Left ventricle myocardium inferior (tissue), 1 donor: Measurements from ENCODE around the gene ADCY9. TPM values are rescaled to one million over a fixed set of nuclear protein-coding genes. Genes with fewer than 3 reads are reported as not detected.
A peak's percentile ranks its signal among the peaks of the same experiment; 100 is the strongest.

ENCODE experiments used
- DNase-seq: peaks from one replicate; pipeline ENCODE4 v3.0.0-alpha.2; 2020
- H3K27ac ChIP-seq: fragments of 200-600 bp; replicated peaks from 2 replicates; pipeline ENCODE4 v1.8.0; 2021
- H3K27me3 ChIP-seq: fragments of 200-600 bp; 2 replicates; pipeline ENCODE4 v1.8.0; 2021; ENCODE audit warnings: low read depth
- H3K36me3 ChIP-seq: fragments of 200-600 bp; 2 replicates; pipeline ENCODE4 v1.8.0; 2021
- H3K4me1 ChIP-seq: fragments of 200-600 bp; 2 replicates; pipeline ENCODE4 v1.8.0; 2021
- H3K4me3 ChIP-seq: fragments of 200-600 bp; 2 replicates; pipeline ENCODE4 v1.8.0; 2021; ENCODE audit warnings: mild to moderate bottlenecking, moderate library complexity
- H3K9me3 ChIP-seq: fragments of 200-600 bp; replicated peaks from 2 replicates; pipeline ENCODE4 v1.8.0; 2021
- intact Hi-C: fragments of 100-400 bp; cut with micrococcal nuclease; formaldehyde crosslinking; loops from one replicate; pipeline ENCODE4 v1.11.0; 2022
- total RNA-seq: library from RNA; stranded (reverse); fragmentation: NEBNext Ultra II Directional; extraction: Animal tissue kit (Norgen Biotek cat#: 25700); gene quantifications from one replicate; pipeline ENCODE4 v1.2.1, GENCODE V29; 2021
- TF ChIP-seq, protein P1 (sequence below): fragments of 200-600 bp; IDR thresholded peaks from 2 replicates; pipeline ENCODE4 v1.8.0; 2021; ENCODE audit warnings: antibody characterized with exemption, mild to moderate bottlenecking, borderline replicate concordance
- donor health status: DM: no; HTN: yes; CAD: no; lungs with severe emphysema.

Gene ADCY9
- total RNA-seq, 1 donor from 2014 or later = 44.3 TPM

DNA sequence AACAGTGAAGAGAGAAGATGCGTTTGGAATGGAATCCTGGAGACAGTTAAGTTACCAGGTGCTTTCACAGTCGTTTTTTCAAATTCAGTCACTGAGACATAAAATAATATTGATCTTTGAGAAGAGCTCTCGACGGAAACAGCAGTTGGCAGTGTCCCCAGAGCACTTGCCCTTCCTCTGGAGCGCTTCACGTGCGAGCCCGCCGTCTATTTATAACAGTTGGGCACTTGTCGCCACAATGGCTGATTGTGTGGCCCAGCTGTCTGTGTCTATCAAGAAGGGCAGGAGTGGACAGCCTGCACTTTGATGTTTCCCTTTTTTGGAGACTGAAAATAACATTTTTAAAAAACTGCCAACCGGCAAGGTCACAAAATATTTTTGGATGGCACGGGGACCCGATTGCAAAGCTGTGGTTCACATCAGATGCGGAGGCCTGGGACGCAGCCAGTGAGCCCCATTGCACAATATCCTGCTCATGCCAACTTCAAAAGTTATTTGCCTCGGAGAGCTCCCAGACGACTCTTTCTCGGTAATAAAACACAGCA is 62.9 kb downstream of the ADCY9 start:
- Histone ChIP-seq H3K27ac (peak overlapping the region; percentile 94), H3K36me3 (no peaks in the 10 kb centered on the region), H3K4me1 (peaks cover 43% of the 10 kb centered on the region), H3K9me3 (no peaks in the 10 kb centered on the region), H3K4me3 (peak overlapping the region; percentile 55), H3K27me3 (no peaks in the 10 kb centered on the region)
- DNase-seq = peak; percentile 75
- TF ChIP-seq, protein P1, sequence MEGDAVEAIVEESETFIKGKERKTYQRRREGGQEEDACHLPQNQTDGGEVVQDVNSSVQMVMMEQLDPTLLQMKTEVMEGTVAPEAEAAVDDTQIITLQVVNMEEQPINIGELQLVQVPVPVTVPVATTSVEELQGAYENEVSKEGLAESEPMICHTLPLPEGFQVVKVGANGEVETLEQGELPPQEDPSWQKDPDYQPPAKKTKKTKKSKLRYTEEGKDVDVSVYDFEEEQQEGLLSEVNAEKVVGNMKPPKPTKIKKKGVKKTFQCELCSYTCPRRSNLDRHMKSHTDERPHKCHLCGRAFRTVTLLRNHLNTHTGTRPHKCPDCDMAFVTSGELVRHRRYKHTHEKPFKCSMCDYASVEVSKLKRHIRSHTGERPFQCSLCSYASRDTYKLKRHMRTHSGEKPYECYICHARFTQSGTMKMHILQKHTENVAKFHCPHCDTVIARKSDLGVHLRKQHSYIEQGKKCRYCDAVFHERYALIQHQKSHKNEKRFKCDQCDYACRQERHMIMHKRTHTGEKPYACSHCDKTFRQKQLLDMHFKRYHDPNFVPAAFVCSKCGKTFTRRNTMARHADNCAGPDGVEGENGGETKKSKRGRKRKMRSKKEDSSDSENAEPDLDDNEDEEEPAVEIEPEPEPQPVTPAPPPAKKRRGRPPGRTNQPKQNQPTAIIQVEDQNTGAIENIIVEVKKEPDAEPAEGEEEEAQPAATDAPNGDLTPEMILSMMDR = no peak
- intact Hi-C loops = no loop called here

DNA sequence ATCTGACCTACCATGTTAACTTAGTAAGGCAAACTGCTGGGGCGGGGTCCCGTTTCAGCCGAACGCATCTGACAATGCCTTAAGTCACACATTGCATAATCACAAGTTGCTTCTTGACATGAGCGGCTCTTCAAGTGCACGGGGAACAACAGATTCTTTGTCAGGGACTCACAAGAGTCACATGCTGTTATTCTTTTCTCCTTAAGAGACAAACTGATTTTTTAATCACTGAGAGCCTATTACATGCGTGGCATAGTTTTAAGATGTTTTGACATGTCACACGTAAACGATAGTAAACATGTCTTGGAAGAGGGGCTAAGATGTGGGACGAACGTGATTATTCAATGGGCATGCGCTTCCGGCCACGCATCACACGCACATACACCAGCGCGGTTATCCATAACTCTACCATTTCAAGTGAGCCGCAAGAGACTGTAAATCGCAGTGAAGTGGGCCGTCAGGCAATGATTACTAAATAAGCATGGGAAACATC is 63.4 kb downstream of the ADCY9 start:
- intact Hi-C loops = no loop called here
- no peaks in the 10 kb centered on the region for H3K9me3 ChIP-seq
- H3K4me1 ChIP-seq = peaks cover 48% of the 10 kb centered on the region
- H3K36me3 ChIP-seq = no peaks in the 10 kb centered on the region
- TF ChIP-seq, protein P1 = no peak
- peak; percentile 48 for DNase-seq
- H3K27me3 ChIP-seq = no peaks in the 10 kb centered on the region
- H3K4me3 ChIP-seq = peak overlapping the region; percentile 55
- H3K27ac ChIP-seq = peak overlapping the region; percentile 94

DNA sequence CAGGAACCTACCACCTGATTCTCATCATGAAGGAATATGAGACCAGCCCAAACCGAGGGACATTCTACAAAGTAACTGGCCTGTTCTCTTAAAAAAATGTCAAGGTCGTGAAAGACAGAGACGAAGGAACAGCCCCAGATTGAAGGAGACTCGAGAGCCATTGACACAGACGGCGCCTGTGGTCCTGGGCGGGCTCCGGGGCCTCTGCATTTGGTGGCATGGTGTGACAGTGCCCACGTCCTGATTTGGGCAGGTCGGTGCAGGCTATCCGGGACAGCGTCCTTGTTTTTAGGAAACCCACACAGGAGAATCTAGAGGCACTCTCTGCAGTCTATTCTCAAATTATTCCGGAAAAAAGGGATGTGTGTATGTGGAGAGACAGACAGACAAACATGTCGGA is 64.1 kb downstream of the ADCY9 start:
- H3K4me3 ChIP-seq = peak overlapping the region; percentile 55
- H3K9me3 ChIP-seq = no peaks in the 10 kb centered on the region
- DNase-seq = no peak
- intact Hi-C loops = no loop called here
- peaks cover 54% of the 10 kb centered on the region for H3K4me1 ChIP-seq
- no peaks in the 10 kb centered on the region for H3K36me3 ChIP-seq
- H3K27ac ChIP-seq = peak overlapping the region; percentile 94
- no peaks in the 10 kb centered on the region for H3K27me3 ChIP-seq
- TF ChIP-seq, protein P1 = no peak

GRCh38 chr16:4051591-4051990 is 64.7 kb downstream of the ADCY9 start:
- no peak for DNase-seq
- no peaks in the 10 kb centered on the region for H3K36me3 ChIP-seq
- H3K4me1 ChIP-seq = peaks cover 54% of the 10 kb centered on the region
- intact Hi-C loops = no loop called here
- TF ChIP-seq, protein P1 = no peak
- H3K27me3 ChIP-seq = no peaks in the 10 kb centered on the region
- H3K4me3 ChIP-seq = no peak overlapping the region
- H3K9me3 ChIP-seq = no peaks in the 10 kb centered on the region
- peak overlapping the region; percentile 94 for H3K27ac ChIP-seq

DNA sequence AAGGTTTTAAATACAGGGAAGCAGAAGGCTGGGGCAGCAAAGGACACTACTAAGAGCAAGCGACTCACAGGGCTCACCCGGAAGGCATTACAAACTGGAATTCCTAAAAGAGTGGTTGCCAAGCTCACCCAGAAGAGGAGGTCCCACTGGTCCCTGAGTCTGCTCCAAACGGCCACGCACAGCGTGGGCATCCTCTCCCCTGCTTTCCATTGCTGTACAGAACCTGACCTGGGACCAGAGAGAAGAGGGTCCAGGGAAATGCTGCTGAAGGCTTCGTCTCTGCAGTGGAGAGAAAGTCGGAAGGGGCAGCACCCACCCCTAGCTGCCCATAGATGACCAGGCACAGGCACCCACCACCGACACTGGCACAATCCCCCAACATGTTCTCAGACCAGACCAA is 67.2 kb downstream of the ADCY9 start:
- intact Hi-C loops = no loop called here
- H3K4me3 ChIP-seq = no peak overlapping the region
- peaks cover 55% of the 10 kb centered on the region for H3K4me1 ChIP-seq
- TF ChIP-seq, protein P1 = no peak
- no peaks in the 10 kb centered on the region for H3K27me3 ChIP-seq
- H3K27ac ChIP-seq = peak overlapping the region; percentile 59
- no peak for DNase-seq
- H3K36me3 ChIP-seq = no peaks in the 10 kb centered on the region
- H3K9me3 ChIP-seq = no peaks in the 10 kb centered on the region
